T-helper 1 cell treated with Interleukin-12 subunit alpha and Interleukin-12 subunit beta and Interleukin-4 antibody, amounts not matched to agents 30 ng/mL and 1 ng/mL, for 36 hours (primary cell): Measurements from ENCODE around the gene THG1L. TPM values are rescaled to one million over a fixed set of nuclear protein-coding genes. Genes with fewer than 3 reads are reported as not detected.

Source experiments
- intact Hi-C: fragments of 100-400 bp; cut with micrococcal nuclease; formaldehyde crosslinking; loops from one replicate; pipeline ENCODE4 v1.15.1; 2024
- total RNA-seq: library from RNA; stranded (reverse); gene quantifications from 2 replicates; pipeline ENCODE4 v1.2.3, GENCODE V29; 2022

Gene THG1L
- total RNA-seq, 1 donor from 2014 or later, result 14.9 TPM

DNA sequence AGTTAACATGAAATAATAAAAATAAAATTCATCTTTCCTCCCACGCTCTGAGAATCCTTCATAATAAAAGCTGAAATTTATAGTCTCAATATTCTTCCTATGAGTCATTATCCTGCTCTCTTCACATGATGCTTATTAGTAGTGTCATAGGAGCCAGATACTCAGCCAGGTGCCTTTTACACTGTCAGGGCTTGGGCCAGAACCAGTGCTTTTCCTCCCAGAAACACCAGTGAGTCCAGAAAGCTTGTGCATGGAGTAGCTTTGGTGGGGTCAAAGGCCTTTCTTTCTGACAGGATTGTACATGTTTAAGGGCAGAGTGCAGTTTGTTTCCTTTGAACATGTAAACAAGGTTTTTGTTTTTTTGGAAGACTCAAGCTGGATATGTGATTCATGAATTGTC lies 19.1 kb downstream of the THG1L start:
- intact Hi-C loops, result no loop called here

DNA sequence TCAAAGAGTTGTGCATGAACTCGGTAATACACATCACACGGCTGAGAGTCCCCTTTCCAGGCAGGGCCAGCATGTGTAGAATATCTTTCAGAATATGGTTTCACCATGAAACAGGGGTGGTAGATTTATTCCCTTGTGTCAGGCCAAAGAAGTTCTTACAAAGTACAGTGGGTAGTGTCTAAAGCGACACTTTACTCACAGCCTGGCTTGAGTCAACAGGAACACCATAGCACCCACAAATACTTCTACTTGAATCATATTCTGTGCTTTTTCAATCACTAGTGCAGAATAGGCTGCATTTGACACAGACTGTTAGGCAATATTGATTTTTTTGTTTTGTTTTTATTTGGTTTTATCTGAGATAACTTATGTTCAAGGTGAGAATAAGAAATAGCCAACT lies 24.9 kb downstream of the THG1L start:
- intact Hi-C loops, result no loop called here

DNA sequence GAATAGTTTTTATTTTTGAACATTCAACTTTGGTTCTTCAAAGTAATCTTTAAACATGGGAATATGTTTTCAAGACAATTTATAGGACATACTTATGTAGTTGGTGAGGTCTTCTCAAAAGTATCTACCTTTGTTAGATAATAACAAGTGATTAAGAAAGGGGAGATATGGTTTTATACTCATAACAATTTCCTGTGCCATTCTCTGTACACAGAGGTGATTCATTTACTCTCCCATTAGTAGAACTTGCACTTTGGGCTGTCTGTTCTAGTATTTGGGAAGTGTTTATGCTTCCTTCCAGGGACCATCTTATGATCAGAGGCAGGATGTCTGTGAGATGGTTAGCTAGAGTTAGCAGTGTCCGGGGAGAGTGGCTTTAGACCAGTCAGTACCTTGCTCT lies 27.5 kb downstream of the THG1L start:
- intact Hi-C loops, result no loop called here

DNA sequence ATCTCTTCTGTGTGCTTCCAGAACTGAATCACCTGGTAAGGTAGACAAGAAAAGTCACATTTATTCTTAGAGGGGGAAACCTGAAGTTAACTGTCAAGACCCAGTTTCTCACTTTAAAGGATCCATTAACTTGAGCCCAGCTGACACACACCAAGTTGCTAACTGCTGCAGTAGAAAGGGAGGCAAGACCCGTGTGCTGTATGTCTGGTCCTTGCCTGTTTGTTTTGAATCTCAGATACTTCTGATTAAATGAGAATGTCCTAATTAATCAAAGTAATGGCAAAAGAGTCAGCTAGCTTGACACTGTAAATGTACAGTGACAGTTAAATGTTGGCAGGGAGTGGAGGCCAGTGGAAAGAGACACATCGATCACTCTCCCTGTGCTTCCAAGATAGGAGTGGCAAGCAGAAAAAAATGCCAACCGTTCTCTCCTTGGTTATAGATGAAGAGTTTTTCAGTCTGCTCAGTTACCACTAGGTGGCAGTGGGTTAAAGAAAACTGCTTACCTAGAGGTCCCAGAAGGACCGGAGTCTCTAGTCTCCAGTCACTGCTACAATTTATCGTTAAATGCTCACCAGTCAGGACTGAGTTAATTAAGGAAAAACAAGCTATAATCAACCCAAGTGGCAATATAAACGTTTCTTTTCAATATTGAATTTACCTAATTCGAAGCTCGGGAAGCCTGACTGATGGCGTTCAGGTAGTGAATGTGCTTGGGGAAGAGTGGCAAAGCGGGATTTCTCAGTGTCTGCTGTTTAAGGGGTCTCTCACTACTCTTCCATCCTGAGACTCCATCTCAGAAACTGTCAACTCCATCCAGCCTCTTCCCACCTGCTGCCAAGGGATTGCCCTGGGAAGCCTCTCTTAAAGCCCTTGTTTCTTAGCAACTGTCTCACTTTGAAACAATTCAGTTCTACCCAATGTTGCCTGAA lies 30.7 kb downstream of the THG1L start:
- intact Hi-C loops, result loop anchor here (1.0 to 10.0 kb wide), 8 partner anchors 59 to 1371 kb away; no protein-coding TSS in a partner anchor

DNA sequence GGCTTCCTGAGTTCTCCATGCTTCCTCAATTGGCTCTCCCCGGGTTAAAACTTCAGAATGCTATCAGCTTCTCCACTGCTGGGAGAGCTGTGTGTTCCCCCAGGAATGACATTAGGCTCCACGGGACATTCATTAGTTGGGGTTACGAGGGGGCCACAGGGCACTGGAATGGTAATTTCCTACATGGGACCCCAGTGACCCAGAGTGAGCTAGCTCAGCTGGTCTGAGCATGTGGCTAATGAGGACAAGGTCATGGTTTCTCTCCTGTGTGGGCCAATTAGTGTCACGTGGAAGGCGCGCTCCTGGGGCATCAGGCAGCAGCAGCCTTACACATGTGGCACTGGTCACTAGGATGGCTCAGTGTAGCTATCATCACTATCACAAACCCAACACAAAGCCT lies 33.3 kb downstream of the THG1L start:
- intact Hi-C loops, result loop anchor here (5.0 to 10.0 kb wide), 3 partner anchors 108 to 1340 kb away; no protein-coding TSS in a partner anchor

DNA sequence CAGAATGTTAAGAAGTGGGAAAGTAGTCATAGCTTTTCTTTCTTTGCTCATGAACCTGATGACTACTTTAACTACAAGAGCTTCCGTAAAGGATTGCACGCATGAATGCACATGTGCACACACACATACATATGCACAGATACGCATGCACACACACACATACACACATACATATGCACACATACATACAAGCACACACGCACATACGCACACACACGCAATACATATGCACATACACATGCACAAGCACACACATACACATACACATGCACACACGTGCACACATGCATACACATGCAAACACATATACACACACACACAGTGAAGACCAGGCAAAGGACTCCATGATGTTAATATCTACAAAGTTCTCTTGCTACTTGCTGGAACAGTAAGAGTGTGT lies 35.2 kb downstream of the THG1L start:
- intact Hi-C loops, result loop anchor here (10.0 kb wide), 1 partner anchor 1338 kb away; no protein-coding TSS in a partner anchor

DNA sequence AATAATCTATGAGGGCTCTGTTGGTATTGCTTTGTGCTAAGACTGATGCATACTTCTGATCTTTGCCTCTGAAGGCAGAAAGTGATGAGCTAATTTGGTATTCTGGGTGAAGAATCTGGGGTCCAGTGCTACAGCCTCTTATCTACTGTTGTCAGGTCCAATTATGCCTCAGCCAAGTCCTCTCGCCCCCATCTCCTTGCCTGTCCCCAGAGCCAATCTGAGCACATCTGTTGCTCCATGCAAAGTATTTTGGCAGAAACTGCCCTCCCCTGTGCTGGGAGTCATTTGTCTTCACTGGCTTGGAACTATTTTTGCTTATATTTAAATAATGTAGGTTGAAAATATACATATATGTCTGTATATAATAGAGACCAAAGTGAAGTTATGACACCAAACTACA lies 35.7 kb downstream of the THG1L start:
- intact Hi-C loops, result loop anchor here (10.0 kb wide), 1 partner anchor 1338 kb away; no protein-coding TSS in a partner anchor

DNA sequence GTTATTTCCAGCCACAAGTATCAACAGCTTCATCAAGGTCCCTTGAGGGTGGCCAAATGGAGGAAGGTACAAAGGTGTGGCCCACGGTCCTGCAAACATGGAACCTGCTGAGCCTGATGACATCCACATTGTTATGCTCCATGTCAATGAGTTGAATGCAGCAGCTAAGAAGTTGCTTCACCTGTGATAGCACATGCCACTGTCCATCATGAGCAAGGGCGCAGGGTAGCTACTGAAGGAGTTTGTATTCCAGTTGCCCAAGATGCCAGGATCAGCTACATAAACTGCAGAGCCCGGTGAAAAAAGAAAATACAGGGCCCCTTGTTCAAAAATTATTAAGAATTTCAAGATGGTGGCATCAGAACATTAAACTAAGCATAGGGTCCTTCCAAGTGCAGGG lies 36.5 kb downstream of the THG1L start:
- intact Hi-C loops, result loop anchor here (10.0 kb wide), 1 partner anchor 1337 kb away; no protein-coding TSS in a partner anchor

DNA sequence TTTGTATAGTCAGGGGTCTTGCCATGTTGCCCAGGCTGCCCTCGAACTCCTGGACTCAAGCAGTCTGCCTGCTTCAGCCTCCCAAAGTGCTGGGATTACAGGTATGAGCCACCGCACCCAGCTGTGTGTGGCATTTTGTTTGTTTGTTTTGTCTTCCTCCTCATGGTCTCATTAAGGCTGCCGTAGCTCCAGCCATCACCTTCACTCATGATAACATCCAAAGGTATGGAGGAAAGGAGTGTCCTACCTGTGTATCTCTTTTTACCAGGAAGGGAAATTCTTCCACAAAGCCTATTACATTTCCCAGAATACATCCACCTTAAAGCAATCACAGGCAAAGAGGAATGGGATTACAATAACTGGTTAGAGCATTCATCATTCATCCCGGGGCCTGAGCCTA lies 39.4 kb downstream of the THG1L start:
- intact Hi-C loops, result no loop called here

DNA sequence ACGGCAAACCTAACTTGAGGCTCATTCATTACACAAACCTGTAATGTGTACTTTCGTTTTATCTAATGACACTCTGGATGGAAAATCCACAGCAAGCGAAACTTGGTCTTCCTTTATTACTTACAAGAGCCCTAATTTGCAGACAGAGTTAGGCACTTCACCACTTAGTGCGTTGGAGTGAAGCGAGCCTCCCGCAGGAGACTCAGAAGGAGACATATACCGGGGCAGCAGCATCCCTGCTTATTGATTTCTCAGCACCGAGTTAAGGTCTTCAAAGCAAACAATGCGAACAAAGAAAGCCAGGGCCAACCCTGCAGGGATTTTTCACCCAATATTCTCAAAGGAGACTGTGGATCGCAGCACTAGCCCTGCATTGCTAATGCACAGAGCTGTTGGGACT lies 40.9 kb downstream of the THG1L start:
- intact Hi-C loops, result no loop called here

DNA sequence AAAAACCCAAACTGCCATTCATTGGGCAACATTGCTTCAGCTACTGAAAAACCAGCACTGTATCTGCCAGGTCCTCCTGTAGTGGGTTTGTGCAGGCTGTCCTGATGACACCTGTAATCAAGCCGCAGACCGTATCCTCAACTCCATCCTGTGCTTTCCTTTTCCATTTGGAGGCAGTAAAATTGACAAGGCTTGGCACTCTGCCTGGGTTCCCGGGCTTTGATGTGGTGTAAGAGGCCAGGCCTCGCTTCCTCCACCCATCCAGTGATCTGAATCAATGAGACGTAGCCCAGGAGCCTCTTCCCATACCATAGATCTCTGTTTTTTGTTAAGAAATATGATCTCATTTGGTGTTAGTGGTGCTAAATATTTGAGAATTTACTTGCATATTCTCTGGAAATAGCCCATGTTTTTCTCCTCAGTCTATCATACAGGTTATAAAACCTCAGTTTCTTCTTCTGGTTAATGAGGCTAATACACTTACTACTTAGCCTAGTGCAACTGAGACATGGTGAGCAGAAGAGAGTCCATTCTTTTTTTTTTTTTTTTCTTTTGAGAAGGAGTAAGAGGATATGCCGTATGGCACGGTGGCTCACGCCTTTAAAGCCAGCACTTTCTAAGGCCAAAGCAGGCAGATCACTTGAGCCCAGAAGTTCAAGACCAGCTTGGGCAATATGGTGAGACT lies 47.0 kb downstream of the THG1L start:
- intact Hi-C loops, result no loop called here

DNA sequence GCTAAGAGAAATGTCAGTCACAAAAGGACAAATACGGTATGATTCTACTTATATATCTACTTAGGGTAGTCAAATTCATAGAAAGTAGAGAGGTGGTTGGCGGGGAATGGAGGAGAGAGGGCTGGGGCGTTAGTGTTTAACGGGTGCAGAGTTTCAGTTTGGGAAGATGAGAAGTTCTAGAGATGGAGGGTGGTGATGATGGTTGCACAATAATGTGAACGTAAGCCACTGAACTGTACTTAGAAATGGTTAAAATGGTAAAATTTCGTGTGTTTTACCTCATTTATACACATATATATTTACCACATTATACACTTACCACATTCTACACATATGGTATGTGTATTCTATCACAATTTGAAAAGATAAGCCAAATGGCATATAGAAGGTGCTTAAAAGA lies 48.0 kb downstream of the THG1L start:
- intact Hi-C loops, result no loop called here

DNA sequence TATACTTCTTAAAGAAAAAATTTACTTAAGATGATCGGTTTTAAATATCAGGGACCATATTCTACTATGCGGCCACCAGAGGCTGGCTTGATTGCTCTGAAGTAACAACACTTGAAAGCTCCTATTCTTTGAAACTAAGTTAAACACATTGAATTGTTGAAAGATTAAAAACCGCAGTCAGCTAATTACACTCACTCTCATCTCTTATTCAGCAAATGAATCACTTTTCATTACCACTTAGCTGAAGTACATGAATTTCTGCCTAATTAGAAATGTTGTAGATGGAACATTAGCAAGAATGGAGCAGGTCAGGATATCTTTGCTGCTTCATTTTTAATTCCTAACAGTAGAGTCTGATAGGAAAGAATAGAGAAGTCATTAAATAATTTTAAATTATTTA lies 54.6 kb downstream of the THG1L start:
- intact Hi-C loops, result no loop called here

Other genes with a start within 250 kb of the THG1L start
- gene ADAM19, start 155.6 kb upstream of the THG1L start, total RNA-seq, result 655 and 667 TPM in 2 replicates
- gene SOX30, start 79.0 kb upstream of the THG1L start, total RNA-seq, result 0.10 and 0.12 TPM in 2 replicates
- gene C5orf52, start 59.9 kb upstream of the THG1L start, total RNA-seq, result 0.32 TPM in 1 of 2 replicates, not detected in the other
- gene LSM11, start 12.3 kb downstream of the THG1L start, total RNA-seq, result 4.6 TPM in 2 replicates
- gene CLINT1, start 127.7 kb downstream of the THG1L start, total RNA-seq, result 72.1 and 72.2 TPM in 2 replicates